Parathyroid adenoma (tissue), 2 donors: ENCODE measurements around the gene COL20A1.
A peak's percentile ranks its signal among the peaks of the same experiment; 100 is the strongest.

Source experiments
- H2AFZ ChIP-seq: fragments of 300-600 bp; sonication (generic); one replicate; pipeline ENCODE4 v1.7.0; 2017; ENCODE audit warnings: antibody characterized with exemption, mild to moderate bottlenecking
- H3K27ac ChIP-seq: fragments of 300-600 bp; sonication (generic); one replicate; pipeline ENCODE4 v1.7.0; 2017
- H3K27me3 ChIP-seq: fragments of 300-600 bp; sonication (generic); one replicate; pipeline ENCODE4 v1.7.0; 2017; ENCODE audit warnings: low read length; ENCODE audit not compliant: control insufficient read depth, insufficient read depth
- H3K36me3 ChIP-seq: fragments of 300-600 bp; sonication (generic); one replicate; pipeline ENCODE4 v1.7.0; 2017; ENCODE audit warnings: low read length; ENCODE audit not compliant: control insufficient read depth, insufficient read depth
- H3K4me1 ChIP-seq: fragments of 300-600 bp; sonication (generic); one replicate; pipeline ENCODE4 v1.7.0; 2017; ENCODE audit warnings: control low read depth
- H3K4me2 ChIP-seq: fragments of 300-600 bp; sonication (generic); one replicate; pipeline ENCODE4 v1.7.0; 2017; ENCODE audit warnings: low read length
- H3K4me3 ChIP-seq: fragments of 300-600 bp; sonication (generic); one replicate; pipeline ENCODE4 v1.7.0; 2017; ENCODE audit warnings: low read depth, low read length
- H3K79me2 ChIP-seq: fragments of 300-600 bp; sonication (generic); one replicate; pipeline ENCODE4 v1.7.0; 2017; ENCODE audit warnings: control low read depth
- H3K9ac ChIP-seq: fragments of 300-600 bp; sonication (generic); one replicate; pipeline ENCODE4 v1.7.0; 2017; ENCODE audit warnings: mild to moderate bottlenecking
- H3K9me3 ChIP-seq: fragments of 300-600 bp; sonication (generic); one replicate; pipeline ENCODE4 v1.7.0; 2017; ENCODE audit warnings: low read length; ENCODE audit not compliant: control insufficient read depth
- CTCF ChIP-seq: fragments of 300-600 bp; sonication (generic); IDR thresholded peaks from one replicate; pipeline ENCODE4 v1.7.0; 2017; ENCODE audit warnings: antibody characterized with exemption, mild to moderate bottlenecking
- donor health status: primary hyperparathyroidism.

Gene COL20A1

GRCh38 chr20:63370618-63371187, 77.7 kb downstream of the COL20A1 start:
- H3K4me3 ChIP-seq = no peak overlapping the region
- H3K27ac ChIP-seq = no peak overlapping the region
- H3K4me2 ChIP-seq = no peak overlapping the region
- no peak overlapping the region for H3K9ac ChIP-seq
- no peaks in the 10 kb centered on the region for H3K9me3 ChIP-seq
- H2AFZ ChIP-seq = peak overlapping the region; percentile 74
- H3K79me2 ChIP-seq = no peaks in the 10 kb centered on the region
- no peaks in the 10 kb centered on the region for H3K36me3 ChIP-seq
- TF ChIP-seq CTCF = no peak
- H3K4me1 ChIP-seq = peaks cover 6% of the 10 kb centered on the region
- no peaks in the 10 kb centered on the region for H3K27me3 ChIP-seq

- Histone ChIP-seq H3K27me3 (no peaks in the 10 kb centered on the region), H3K4me1 (peaks cover 6% of the 10 kb centered on the region), H3K79me2 (no peaks in the 10 kb centered on the region), H3K9ac (no peak overlapping the region), H3K4me2 (no peak overlapping the region), H2AFZ (peak overlapping the region; percentile 74), H3K27ac (no peak overlapping the region), H3K4me3 (no peak overlapping the region), H3K36me3 (no peaks in the 10 kb centered on the region), H3K9me3 (no peaks in the 10 kb centered on the region)
- no peak for TF ChIP-seq CTCF
Observed at GRCh38 chr20:63371291-63371865, 78.4 kb downstream of the COL20A1 start.

- H3K4me1 ChIP-seq = peaks cover 10% of the 10 kb centered on the region
- no peak overlapping the region for H3K4me2 ChIP-seq
- no peaks in the 10 kb centered on the region for H3K79me2 ChIP-seq
- TF ChIP-seq CTCF = no peak
- H3K27ac ChIP-seq = no peak overlapping the region
- no peak overlapping the region for H3K9ac ChIP-seq
- no peak overlapping the region for H3K4me3 ChIP-seq
- H3K36me3 ChIP-seq = no peaks in the 10 kb centered on the region
- no peaks in the 10 kb centered on the region for H3K9me3 ChIP-seq
- peaks cover 3% of the 10 kb centered on the region for H3K27me3 ChIP-seq
- H2AFZ ChIP-seq = no peak overlapping the region
Observed at GRCh38 chr20:63372971-63373885, 80.2 kb downstream of the COL20A1 start.

GRCh38 chr20:63373996-63374395, 81.0 kb downstream of the COL20A1 start:
- H3K9ac ChIP-seq = no peak overlapping the region
- H3K79me2 ChIP-seq = no peaks in the 10 kb centered on the region
- H3K4me3 ChIP-seq = no peak overlapping the region
- H3K9me3 ChIP-seq = no peaks in the 10 kb centered on the region
- no peaks in the 10 kb centered on the region for H3K36me3 ChIP-seq
- H3K27me3 ChIP-seq = peaks cover 3% of the 10 kb centered on the region
- no peak overlapping the region for H3K4me2 ChIP-seq
- H3K27ac ChIP-seq = no peak overlapping the region
- TF ChIP-seq CTCF = no peak
- peaks cover 10% of the 10 kb centered on the region for H3K4me1 ChIP-seq
- H2AFZ ChIP-seq = no peak overlapping the region
